ENCODE results near the gene ATP5PF. TPM values are rescaled to one million over a fixed set of nuclear protein-coding genes. Genes with fewer than 3 reads are reported as not detected.
"Not testable (repeated sequence)": the region's sequence is repeated elsewhere in the genome, so short reads cannot be mapped to it uniquely, and the experiment has no call there.

Gene ATP5PF
- total and polyA plus RNA-seq, 10 of the 15 experiments (the other 5 are each of a cell fraction or from before 2014, with no cell fraction given), result 103 to 1,604 (median 487) TPM

- no peak for TF ChIP-seq SMAD1 (IDR thresholded peaks at IDR 0.05; ENCODE audit: low read depth, partially characterized antibody)
- no peak for TF ChIP-seq FOS (IDR thresholded peaks at IDR 0.05; ENCODE audit: borderline replicate concordance, extremely low read depth, insufficient read length)
- no peak for TF ChIP-seq HCFC1 (IDR thresholded peaks at IDR 0.05; ENCODE audit: low read length)
- no peak for TF ChIP-seq SMC3 (IDR thresholded peaks at IDR 0.05; ENCODE audit: borderline replicate concordance, low read length)
- TF ChIP-seq TCF7 (IDR thresholded peaks at IDR 0.05; ENCODE audit: borderline replicate concordance), result no peak
Measured at GRCh38 chr21:25717491-25718147, 17.1 kb downstream of the ATP5PF start (continued).

GRCh38 chr21:25714066-25714465, 20.6 kb downstream of the ATP5PF start:
- H3K4me3 ChIP-seq; H3K4me2 ChIP-seq (ENCODE audit: control insufficient read depth, insufficient read depth); H3K9me3 ChIP-seq (replicated peaks; ENCODE audit: control insufficient read depth, insufficient read depth, low read length); POLR2A ChIA-PET; H3K27me3 ChIP-seq (replicated peaks in 1 of 2; ENCODE audit: control insufficient read depth in 2 of 2, insufficient read depth in 2 of 2, low read length in 1 of 2); H4K20me1 ChIP-seq (ENCODE audit: control insufficient read depth, insufficient read depth); ATAC-seq; H3K9ac ChIP-seq (ENCODE audit: control insufficient read depth, insufficient read depth, low read length); H3K79me2 ChIP-seq (ENCODE audit: control insufficient read depth, insufficient read depth, low read length); intact Hi-C loops (cut with micrococcal nuclease; ENCODE audit: unreplicated experiment); H2AFZ ChIP-seq (ENCODE audit: control insufficient read depth, low read depth, low read length); RAD21 ChIA-PET (ENCODE audit: unreplicated experiment); in situ Hi-C loops (cut with MboI); DNase-seq (ENCODE audit: low read depth, low spot score); FAIRE-seq; H3K4me1 ChIP-seq (ENCODE audit: control insufficient read depth, insufficient read depth, low read length); H3K36me3 ChIP-seq (ENCODE audit: control insufficient read depth in 2 of 2, insufficient read depth in 2 of 2, low read length in 1 of 2); H3K27ac ChIP-seq (ENCODE audit: control insufficient read depth, insufficient read depth); BruUV-seq (replicated peaks): not testable (repeated sequence)
- ChIA-PET SMC1A (ENCODE audit: uncharacterized antibody, unreplicated experiment) (interaction anchor here (1.0 kb wide), 1 partner anchor 23 kb away, joined by 3 read pairs; no protein-coding TSS in a partner anchor), CTCF (interaction anchor here (3.5 kb wide), 1 partner anchor 106 kb away, joined by 16 read pairs; no protein-coding TSS in a partner anchor)
- over 99% methylated on average over 10 of the region's 10 CpGs for WGBS (ENCODE audit: insufficient coverage, insufficient replicate concordance, low lambda C conversion rate, missing lambda C conversion rate)

DNA sequence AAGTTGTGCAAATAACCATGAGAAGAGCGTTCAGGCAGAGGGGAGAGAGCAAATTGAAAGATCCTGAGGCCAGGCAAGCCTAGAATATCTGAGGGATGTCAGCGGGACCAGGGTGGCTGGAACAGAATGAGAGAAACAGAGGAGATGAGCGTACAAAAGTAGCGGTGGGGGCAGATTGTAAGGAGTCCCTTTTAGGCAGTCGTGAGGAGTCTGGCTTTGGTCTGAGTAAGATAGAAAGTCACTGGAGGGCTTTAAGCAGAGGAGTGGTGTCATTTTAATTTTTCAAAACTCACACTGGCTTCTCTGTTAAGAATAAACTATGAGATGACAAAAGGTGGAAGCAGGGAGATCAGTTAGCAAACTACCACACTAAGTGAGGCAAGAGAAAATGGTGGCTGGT, 24.2 kb downstream of the ATP5PF start:
- SMC1A ChIA-PET (ENCODE audit: uncharacterized antibody, unreplicated experiment), result no interaction called here
- Histone ChIP-seq H3K36me3 (ENCODE audit: control insufficient read depth in 2 of 2, insufficient read depth in 2 of 2, low read length in 1 of 2) (peaks cover 0 to 2% of the 10 kb centered on the region in 2 experiments; a peak in 1 of 4 replicates), H3K27ac (ENCODE audit: control insufficient read depth, insufficient read depth) (no peak overlapping the region), H2AFZ (ENCODE audit: control insufficient read depth, low read depth, low read length) (no peak overlapping the region), H3K9me3 (replicated peaks; ENCODE audit: control insufficient read depth, insufficient read depth, low read length) (no peaks in the 10 kb centered on the region), H3K9ac (ENCODE audit: control insufficient read depth, insufficient read depth, low read length) (no peak overlapping the region), H3K79me2 (ENCODE audit: control insufficient read depth, insufficient read depth, low read length) (no peaks in the 10 kb centered on the region), H3K4me1 (ENCODE audit: control insufficient read depth, insufficient read depth, low read length) (no peaks in the 10 kb centered on the region), H3K4me3 (no peak overlapping the region), H4K20me1 (ENCODE audit: control insufficient read depth, insufficient read depth) (no peaks in the 10 kb centered on the region), H3K4me2 (ENCODE audit: control insufficient read depth, insufficient read depth) (no peak overlapping the region), H3K27me3 (replicated peaks in 1 of 2; ENCODE audit: control insufficient read depth in 2 of 2, insufficient read depth in 2 of 2, low read length in 1 of 2) (no peaks in the 10 kb centered on the region)
- CTCF ChIA-PET, result interaction anchor here (1.0 kb wide), 1 partner anchor 105 kb away, joined by 3 read pairs; no protein-coding TSS in a partner anchor
- in situ Hi-C loops (cut with MboI) (no loop called here), intact Hi-C loops (cut with micrococcal nuclease; ENCODE audit: unreplicated experiment) (no loop called here)
- BruUV-seq (replicated peaks), result no TSS peak
- DNase-seq (ENCODE audit: low read depth, low spot score) (no peak), FAIRE-seq (no peak), ATAC-seq (no peak)
- 69% methylated on average over 5 of the region's 5 CpGs for WGBS (ENCODE audit: insufficient coverage, insufficient replicate concordance, low lambda C conversion rate, missing lambda C conversion rate)
- POLR2A ChIA-PET, result no interaction called here
- RAD21 ChIA-PET (ENCODE audit: unreplicated experiment), result no interaction called here
- no peak for TF ChIP-seq RBBP5 (conservative IDR thresholded peaks at IDR 0.05)
- no peak for TF ChIP-seq POLR2AphosphoS5 (IDR thresholded peaks at IDR 0.05; ENCODE audit: low read length)
- TF ChIP-seq E2F4 (IDR thresholded peaks at IDR 0.05; ENCODE audit: low read depth, low read length), result no peak
- no peak for TF ChIP-seq MYB (IDR thresholded peaks at IDR 0.05; ENCODE audit: borderline replicate concordance, low read depth, low read length)
- TF ChIP-seq, protein P1, sequence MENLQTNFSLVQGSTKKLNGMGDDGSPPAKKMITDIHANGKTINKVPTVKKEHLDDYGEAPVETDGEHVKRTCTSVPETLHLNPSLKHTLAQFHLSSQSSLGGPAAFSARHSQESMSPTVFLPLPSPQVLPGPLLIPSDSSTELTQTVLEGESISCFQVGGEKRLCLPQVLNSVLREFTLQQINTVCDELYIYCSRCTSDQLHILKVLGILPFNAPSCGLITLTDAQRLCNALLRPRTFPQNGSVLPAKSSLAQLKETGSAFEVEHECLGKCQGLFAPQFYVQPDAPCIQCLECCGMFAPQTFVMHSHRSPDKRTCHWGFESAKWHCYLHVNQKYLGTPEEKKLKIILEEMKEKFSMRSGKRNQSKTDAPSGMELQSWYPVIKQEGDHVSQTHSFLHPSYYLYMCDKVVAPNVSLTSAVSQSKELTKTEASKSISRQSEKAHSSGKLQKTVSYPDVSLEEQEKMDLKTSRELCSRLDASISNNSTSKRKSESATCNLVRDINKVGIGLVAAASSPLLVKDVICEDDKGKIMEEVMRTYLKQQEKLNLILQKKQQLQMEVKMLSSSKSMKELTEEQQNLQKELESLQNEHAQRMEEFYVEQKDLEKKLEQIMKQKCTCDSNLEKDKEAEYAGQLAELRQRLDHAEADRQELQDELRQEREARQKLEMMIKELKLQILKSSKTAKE (IDR thresholded peaks at IDR 0.05; ENCODE audit: low read depth, poor library complexity, severe bottlenecking), result no peak
- no peak for TF ChIP-seq RUNX3 (IDR thresholded peaks at IDR 0.05; ENCODE audit: low read length)
- TF ChIP-seq CHD2 (IDR thresholded peaks at IDR 0.05; ENCODE audit: borderline replicate concordance, low read depth, low read length), result no peak
- no peak for TF ChIP-seq BMI1 (IDR thresholded peaks at IDR 0.05; ENCODE audit: borderline replicate concordance)
- TF ChIP-seq SP1 (IDR thresholded peaks at IDR 0.05; ENCODE audit: low read depth, low read length), result no peak
